Measurements from ENCODE around the gene APOBEC3H.

DNA sequence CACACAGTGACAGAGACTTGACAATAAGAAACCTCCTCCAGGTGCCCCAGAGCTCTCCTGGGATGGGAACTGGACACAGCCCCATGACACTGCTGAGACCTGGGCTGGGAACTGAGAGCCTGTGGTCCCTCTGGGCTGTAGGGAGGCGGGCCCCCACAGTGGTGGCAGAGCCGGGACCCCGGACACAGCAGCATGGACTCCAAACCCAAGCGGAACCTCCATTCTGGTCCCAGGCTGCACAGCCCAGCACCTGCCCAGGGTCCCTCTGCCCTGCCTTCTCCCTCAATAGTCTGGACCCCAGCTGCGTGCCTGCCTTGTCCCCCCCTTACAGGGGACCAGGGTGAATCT is 8.4 kb upstream of the APOBEC3H start:
- TF ChIP-seq CTCF (IDR thresholded peaks at IDR 0.05; ENCODE audit: insufficient read depth, low read length, poor library complexity, severe bottlenecking): no peak
- TF ChIP-seq EZH2phosphoT487 (conservative IDR thresholded peaks at IDR 0.05; ENCODE audit: low read length): no peak

Measured in SU-DHL-6 (cell line).